Measurements from ENCODE around the gene DLL1.

DNA sequence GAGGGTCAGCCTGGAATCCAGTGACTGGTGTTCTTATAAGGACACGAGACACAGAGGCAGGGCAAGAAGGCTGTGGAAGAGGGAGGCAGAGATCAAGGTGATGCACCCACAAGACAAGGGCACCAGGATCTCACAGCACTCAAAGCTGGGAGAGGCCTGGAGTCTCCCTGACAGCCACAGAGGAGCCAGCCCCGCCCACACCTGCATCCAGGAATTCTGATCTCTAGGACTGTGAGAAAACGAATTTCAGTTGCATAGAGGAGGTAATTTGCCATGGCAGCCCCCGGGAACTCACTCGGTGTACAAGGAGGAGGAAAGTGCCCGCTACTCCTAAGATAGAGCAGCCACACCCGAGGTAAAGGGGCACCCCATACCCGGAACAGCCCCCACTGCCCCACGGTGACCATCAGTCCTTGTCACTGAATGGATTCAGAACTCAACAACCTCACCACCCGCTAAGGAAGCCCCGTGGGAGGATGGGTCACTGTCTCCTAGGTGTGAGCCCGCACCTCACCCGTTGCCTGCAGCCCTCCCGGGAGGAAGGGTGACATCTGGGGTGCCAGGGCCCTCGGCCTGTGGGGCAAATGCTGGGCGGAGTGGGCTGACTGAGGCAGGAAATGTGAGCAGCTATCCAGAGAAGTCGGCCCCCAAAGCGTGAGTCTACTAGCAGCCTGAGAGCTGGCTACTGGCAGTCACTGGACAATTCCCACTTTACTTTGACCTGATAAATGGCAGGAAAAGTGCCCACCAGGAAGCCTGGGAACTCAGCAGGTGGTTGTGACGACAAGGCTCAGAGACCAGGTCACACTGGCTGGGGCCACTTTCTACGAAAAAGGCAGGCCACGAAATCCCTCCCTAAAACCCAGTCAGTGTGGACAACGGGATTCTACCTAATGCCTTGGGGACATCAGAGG is 22.4 kb downstream of the DLL1 start:
- TF ChIP-seq, protein P1, sequence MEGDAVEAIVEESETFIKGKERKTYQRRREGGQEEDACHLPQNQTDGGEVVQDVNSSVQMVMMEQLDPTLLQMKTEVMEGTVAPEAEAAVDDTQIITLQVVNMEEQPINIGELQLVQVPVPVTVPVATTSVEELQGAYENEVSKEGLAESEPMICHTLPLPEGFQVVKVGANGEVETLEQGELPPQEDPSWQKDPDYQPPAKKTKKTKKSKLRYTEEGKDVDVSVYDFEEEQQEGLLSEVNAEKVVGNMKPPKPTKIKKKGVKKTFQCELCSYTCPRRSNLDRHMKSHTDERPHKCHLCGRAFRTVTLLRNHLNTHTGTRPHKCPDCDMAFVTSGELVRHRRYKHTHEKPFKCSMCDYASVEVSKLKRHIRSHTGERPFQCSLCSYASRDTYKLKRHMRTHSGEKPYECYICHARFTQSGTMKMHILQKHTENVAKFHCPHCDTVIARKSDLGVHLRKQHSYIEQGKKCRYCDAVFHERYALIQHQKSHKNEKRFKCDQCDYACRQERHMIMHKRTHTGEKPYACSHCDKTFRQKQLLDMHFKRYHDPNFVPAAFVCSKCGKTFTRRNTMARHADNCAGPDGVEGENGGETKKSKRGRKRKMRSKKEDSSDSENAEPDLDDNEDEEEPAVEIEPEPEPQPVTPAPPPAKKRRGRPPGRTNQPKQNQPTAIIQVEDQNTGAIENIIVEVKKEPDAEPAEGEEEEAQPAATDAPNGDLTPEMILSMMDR (IDR thresholded peaks at IDR 0.05 in 8 of 11, conservative IDR thresholded peaks at IDR 0.05 in 3 of 11), result no peak
- TF ChIP-seq POLR2A (IDR thresholded peaks at IDR 0.05), result no peak

Measured in spleen (tissue), 7 donors.